Measurements from ENCODE around the gene HBE1. TPM values are rescaled to one million over a fixed set of nuclear protein-coding genes. Genes with fewer than 3 reads are reported as not detected.

The HBE1 gene
- total and polyA plus RNA-seq, 12 donors: not detected

DNA sequence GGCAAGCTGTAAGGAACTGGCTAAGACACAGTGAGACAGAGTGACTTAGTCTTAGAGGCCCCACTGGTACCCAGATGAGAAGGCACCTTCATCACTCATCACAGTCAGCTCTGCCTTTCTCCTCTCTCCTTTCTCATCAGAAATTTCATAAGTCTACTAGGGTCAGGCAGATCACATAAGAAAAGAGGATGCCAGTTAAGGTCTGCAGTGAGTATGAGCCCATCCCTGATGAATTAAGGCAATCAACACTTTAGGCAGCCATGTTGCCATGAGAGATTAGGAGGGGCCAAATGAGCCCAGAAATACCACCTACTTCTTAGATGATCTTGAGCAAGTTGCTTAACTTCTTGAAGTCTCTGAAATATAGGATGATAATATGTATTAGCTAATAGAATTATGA lies 11.9 kb upstream of the HBE1 start:
- intact Hi-C loops (cut with DNase I): loop anchor here in 1 of 10 donors (10.0 kb wide), 1 partner anchor 77 kb away; the partner anchor contains the start of gene OR51V1
- Histone ChIP-seq H3K9me3 (no peaks in the 10 kb centered on the region), H3K4me3 (no peak overlapping the region)

GRCh38 chr11:5280582-5281102 lies 10.9 kb upstream of the HBE1 start:
- WGBS, 2 donors: 54 to 57% methylated on average over 3 of the region's 3 CpGs
- Histone ChIP-seq H3K4me3 (no peak overlapping the region), H3K27ac (no peak overlapping the region), H3K36me3 (no peaks in the 10 kb centered on the region), H3K4me1 (no peaks in the 10 kb centered on the region), H3K9me3 (no peaks in the 10 kb centered on the region), H3K27me3 (peaks cover 0 to 2% (median 0%) of the 10 kb centered on the region in 7 donors)
- ATAC-seq (peak in 4 of 8 donors; percentile 38 to 95 (median 56)), DNase-seq (peak; percentile 8 to 16)
- TF ChIP-seq CTCF (IDR thresholded peaks at IDR 0.05): no peak
- intact Hi-C loops (cut with DNase I): loop anchor here in 1 of 10 donors (10.0 kb wide), 1 partner anchor 76 kb away; the partner anchor contains the start of gene OR51V1

More for the DNA sequence above, 11.9 kb upstream of the HBE1 start:
- no peaks in the 10 kb centered on the region for H3K27me3 ChIP-seq
- H3K4me1 ChIP-seq: no peaks in the 10 kb centered on the region
- no peak overlapping the region for H3K27ac ChIP-seq
- TF ChIP-seq CTCF (IDR thresholded peaks at IDR 0.05): no peak
- no peak for DNase-seq
- no peak for ATAC-seq
- no peaks in the 10 kb centered on the region for H3K36me3 ChIP-seq

GRCh38 chr11:5279471-5280090 lies 9.8 kb upstream of the HBE1 start:
- intact Hi-C loops (cut with DNase I): loop anchor here in 1 of 10 donors (10.0 kb wide), 1 partner anchor 75 kb away; the partner anchor contains the start of gene OR51V1
- Histone ChIP-seq H3K27me3 (peaks cover 0 to 2% (median 0%) of the 10 kb centered on the region in 7 donors), H3K36me3 (no peaks in the 10 kb centered on the region), H3K4me3 (no peak overlapping the region), H3K27ac (no peak overlapping the region), H3K9me3 (no peaks in the 10 kb centered on the region), H3K4me1 (no peaks in the 10 kb centered on the region)
- no peak for DNase-seq
- no peak for ATAC-seq
- no peak for TF ChIP-seq CTCF (IDR thresholded peaks at IDR 0.05)
- 83 to 86% methylated on average over 4 of the region's 4 CpGs for WGBS, 2 donors

GRCh38 chr11:5277807-5278382 lies 8.2 kb upstream of the HBE1 start:
- DNase-seq (no peak), ATAC-seq (no peak)
- no peak overlapping the region for H3K27ac ChIP-seq
- no peaks in the 10 kb centered on the region for H3K36me3 ChIP-seq
- H3K9me3 ChIP-seq: no peaks in the 10 kb centered on the region
- no peak for TF ChIP-seq CTCF (IDR thresholded peaks at IDR 0.05)
- no peaks in the 10 kb centered on the region for H3K4me1 ChIP-seq
- peaks cover 0 to 2% (median 0%) of the 10 kb centered on the region in 7 donors for H3K27me3 ChIP-seq
- 44 to 68% methylated on average over 1 of the region's 1 CpG for WGBS, 2 donors
- intact Hi-C loops (cut with DNase I): no loop called here
- no peak overlapping the region for H3K4me3 ChIP-seq
